Renal cortex interstitium (tissue), 15 donors: ENCODE measurements around the gene MIR17HG. TPM values are rescaled to one million over a fixed set of nuclear protein-coding genes. Genes with fewer than 3 reads are reported as not detected.
A peak's percentile ranks its signal among the peaks of the same experiment; 100 is the strongest.
"Not testable (repeated sequence)": the region's sequence is repeated elsewhere in the genome, so short reads cannot be mapped to it uniquely, and the experiment has no call there.

Experiments used
- DNase-seq, 11 donors: peaks; one replicate each; pipeline ENCODE4 v3.0.0-alpha.2; 2013; ENCODE audit warnings: low read depth in 9 of 11, low spot score in 4 of 11; ENCODE audit errors: extremely low read depth in 1 of 11
- long read RNA-seq, 16 experiments: transcript quantifications; one replicate each; lab custom pipeline, GENCODE V29; 2026
- polyA plus RNA-seq, 3 donors: library from polyadenylated mRNA; unstranded; fragments of 120-200 nt; gene quantifications; one replicate each; pipeline ENCODE4 v1.2.1, GENCODE V29; 2013; ENCODE audit not compliant: insufficient read length in 3 of 3

Gene MIR17HG
- 1 to 10 TPM; 3.2 to 6.6 (median 5.1) TPM for polyA plus RNA-seq
- long read RNA-seq, donor 1, result 0 reads
- long read RNA-seq, donor 2, result 0 reads
- long read RNA-seq, donor 3, result 0 reads
- long read RNA-seq, donor 4, partial matches to known transcripts, result 18 of 18 reads
- long read RNA-seq, donor 4, other reads (novel, unspliced or antisense), result 0 of 18 reads
- long read RNA-seq, donor 5, result 0 reads
- long read RNA-seq, donor 6, result 0 reads
- long read RNA-seq, donor 7, result 0 reads
- long read RNA-seq, donor 8, result 0 reads
- long read RNA-seq, donor 9, result 0 reads
- long read RNA-seq, donor 10, partial matches to known transcripts, result 6 of 6 reads
- long read RNA-seq, donor 10, other reads (novel, unspliced or antisense), result 0 of 6 reads
- long read RNA-seq, donor 11, result 0 reads
- long read RNA-seq, donor 12, result 0 reads
- long read RNA-seq, donor 13, result 0 reads
- long read RNA-seq, donor 14, result 0 reads
- long read RNA-seq, donor 15, result 0 reads
- long read RNA-seq, donor 16, partial matches to known transcripts, result 24 of 24 reads
- long read RNA-seq, donor 16, other reads (novel, unspliced or antisense), result 0 of 24 reads

DNA sequence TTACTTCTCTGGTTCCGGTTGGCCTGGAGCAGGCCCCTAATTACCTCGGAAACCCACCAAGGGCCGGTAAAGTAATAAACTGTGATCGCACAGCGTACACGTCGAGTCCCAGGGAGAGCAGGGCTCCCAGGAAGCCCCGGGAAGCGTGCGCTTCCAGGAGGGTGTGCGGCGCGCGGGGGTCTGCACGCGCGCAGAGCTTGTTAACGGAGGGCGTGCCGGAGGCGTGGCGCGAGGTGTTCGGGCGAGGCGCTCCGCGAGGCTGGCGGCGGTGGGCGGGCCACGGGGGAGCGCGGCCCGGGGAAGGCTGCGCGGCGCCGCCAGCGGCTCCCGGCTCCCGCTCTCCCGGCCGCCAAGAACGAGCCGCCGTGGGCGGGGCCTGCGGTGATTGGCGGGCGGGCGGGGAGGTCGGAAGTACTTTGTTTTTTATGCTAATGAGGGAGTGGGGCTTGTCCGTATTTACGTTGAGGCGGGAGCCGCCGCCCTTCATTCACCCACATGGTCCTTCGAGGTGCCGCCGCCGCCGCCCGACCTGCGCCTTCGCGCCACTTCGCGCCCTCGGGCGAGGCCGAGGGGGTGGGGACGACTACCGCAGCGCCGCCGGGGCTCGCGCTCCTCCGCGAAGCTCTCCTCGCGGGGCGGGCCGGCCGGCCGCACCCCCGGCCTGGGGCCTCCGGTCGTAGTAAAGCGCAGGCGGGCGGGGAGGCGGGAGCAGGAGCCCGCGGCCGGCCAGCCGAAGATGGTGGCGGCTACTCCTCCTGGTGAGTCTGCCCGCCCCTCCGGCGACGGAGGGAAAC, at the start of gene MIR17HG:
TSS of gene MIR17HG (plus strand) at position 486 of the 794 bp plus-strand sequence.
- DNase-seq, result peak; percentile 71 to 90 (median 84)

DNA sequence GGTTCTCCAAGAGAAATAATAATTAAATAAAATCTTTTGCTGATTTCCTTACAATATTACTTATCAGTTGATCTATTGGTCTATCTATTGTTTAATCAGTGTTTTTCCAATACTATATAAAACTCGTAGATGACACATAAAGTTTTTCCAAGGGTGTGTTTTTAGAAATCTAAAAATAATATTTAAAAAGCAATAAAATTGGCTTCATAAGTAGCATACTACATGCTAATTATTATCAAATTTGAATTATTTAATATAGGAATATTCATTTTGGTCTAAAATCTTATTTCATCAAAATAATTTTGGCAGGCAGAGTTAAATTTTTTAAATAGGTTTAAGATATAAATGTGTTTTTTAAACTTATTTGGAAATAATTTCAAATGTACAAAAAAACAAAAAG, 49.4 kb upstream of the MIR17HG start:
- DNase-seq, result no peak

DNA sequence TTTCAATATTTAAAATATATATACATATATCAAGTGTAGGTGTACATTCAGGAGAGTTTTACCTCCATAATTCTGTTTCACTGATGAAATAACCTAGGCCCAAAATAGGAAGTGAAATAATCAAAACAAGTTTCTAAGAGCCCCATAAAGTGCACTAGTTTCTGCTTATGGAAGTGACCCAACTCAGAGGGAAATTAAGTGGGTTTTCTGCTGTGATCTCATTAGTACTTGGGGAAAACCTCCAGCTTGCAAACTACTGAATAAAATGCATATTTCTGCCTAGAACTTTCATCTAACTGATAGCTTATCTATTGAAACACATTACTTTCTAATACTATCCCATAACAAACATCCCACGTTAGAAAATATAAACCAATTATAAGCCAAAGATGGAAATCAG, 45.4 kb upstream of the MIR17HG start:
- no peak for DNase-seq

DNA sequence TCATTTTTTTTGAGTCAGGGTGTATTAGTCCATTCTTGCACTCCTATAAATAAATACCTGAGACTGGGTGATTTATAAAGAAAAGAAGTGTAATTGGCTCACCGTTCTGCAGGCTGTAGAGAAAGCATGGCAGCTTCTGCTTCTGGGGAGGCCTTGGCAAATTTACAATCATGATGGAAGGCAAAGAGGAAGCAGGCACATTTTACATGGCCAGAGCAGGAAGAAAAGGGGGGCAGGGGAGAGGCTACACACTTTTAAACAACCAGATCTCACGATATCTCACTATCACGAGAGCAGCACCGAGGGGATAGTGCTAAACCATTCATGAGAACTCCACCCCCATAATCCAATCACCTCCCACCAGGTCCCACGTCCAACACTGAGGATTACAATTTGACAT, 44.5 kb upstream of the MIR17HG start:
- DNase-seq, result no peak

DNA sequence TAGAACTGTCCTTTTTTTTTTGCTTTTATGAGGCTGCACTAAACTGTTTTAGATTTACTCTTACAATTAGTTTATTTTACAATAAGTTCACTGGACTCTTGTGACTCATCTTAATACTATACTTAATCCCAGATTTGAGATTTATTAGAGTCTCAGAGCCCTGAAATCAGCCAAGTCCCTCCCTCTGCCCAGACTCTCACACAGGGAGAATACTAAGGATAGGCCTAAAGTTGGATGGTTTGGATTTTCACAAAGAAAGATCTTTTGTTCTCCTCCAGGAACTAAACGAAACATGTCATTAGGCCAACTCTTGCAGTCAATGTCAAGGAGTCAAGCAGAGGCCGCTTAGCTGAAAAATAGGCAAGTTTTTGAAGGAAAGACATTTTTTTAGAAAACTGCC, 42.7 kb upstream of the MIR17HG start:
- no peak for DNase-seq

DNA sequence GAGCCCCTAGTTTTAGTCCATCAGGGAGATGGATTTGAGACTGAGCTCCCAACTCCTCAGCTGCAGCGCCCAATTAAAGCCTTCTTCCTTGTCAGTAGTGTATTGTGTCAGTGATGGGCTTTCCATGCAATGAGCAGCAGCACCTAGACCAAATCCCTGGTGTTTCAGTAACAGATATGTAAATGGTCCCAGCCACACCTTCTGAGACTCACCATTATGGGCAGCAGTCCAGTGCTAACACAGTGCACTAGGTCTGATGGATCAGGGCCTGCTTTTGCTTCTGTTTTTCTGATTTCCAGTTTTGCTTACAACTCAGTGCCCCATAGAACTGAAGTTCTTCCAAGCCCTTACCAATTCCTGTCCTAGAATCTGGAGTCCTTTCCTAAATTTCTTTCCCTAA, 41.8 kb upstream of the MIR17HG start:
- DNase-seq, result no peak

DNA sequence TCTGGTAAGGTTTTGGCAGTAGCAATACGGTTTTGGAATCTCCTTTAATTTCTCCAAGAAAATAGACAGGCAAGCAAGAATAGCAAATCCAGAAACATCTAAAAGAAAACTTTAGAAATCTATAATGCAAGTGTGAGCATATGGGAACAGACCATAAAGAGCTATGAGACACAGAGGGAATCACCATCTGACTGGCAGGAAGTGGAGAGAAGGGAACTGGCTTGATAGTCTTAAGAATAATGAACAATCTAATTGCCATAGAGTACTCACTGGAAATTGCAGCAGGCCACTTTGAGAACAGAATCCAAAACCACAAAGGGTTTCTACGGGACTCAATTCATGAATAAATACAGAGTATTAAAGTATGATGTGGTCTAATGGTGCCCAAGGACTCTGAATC, 39.6 kb upstream of the MIR17HG start:
- no peak for DNase-seq

DNA sequence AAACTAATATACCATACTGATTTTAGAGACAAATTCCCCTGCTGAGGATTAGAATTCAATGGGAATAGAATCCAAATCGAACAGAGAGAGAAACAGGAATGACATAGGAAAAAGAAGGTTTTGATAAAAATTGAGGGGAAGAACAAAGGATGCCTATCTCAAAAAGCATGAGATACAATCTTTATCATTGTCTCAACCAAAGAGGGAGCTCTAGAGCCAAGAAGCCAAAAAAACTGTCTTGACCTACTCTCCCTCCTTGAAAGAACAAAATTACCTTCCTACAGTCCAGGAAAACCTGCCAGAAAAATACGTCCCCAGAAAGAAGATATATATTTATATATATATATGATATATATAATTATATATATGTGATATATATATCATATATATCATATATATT, 39.2 kb upstream of the MIR17HG start:
- no peak for DNase-seq

DNA sequence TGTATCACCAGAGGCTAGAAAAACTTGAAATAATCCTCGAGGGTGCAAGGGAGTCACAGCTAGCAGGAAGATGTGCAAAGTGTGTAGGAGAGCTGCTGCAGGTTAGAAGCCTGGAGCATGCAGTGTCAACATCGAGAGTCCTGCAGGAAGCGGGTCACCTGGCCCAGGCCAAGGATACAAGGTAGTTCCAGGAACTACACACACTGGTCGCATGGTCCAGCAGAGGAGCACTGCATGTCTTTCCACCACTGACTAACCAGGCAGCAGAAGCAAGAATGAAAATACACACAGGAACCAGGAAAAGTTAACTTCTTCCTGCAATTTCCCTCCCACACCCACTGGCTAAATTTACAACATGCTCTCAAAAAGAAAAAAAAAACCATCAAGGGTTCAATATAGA, 36.0 kb upstream of the MIR17HG start:
- DNase-seq, result no peak

DNA sequence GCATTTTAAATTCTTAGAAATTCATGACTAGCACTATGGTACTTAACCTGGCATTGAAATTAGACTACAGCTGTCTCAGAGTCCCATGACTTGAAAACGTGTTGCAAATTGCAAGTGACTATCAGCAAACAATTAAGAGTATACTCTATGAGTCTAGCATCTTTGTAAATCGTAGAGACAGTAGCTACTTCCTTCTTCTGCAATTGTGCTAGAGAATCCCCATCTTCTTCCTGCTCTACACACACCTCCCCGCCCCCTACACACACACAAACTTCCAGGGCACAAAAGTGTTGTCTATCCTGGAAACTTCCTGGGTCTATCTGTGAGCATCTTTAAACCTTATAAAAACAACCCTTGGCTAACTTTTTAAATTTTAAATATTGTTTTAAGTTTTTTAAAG, 35.2 kb upstream of the MIR17HG start:
- no peak for DNase-seq

DNA sequence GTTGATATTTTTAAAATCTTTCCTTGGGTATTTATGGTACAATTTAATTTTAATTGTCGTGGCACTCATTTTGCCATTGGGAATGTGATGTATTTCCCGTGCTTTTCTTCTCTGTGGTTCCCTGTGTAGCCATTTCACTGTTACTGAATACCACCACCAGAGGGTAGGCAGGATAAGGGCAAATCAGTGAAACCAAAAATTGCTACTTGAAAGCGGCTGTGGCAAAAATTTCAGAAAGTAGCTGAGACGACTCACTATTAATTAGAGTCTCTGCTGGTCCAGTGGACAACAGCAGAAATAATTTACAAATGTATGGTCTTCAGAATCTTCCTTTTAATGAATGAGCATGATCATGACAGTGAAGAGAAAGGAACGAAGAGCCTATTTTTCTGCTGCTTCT, 34.4 kb upstream of the MIR17HG start:
- DNase-seq, result peak in 5 of 11 donors; percentile 1 to 13 (median 5)

DNA sequence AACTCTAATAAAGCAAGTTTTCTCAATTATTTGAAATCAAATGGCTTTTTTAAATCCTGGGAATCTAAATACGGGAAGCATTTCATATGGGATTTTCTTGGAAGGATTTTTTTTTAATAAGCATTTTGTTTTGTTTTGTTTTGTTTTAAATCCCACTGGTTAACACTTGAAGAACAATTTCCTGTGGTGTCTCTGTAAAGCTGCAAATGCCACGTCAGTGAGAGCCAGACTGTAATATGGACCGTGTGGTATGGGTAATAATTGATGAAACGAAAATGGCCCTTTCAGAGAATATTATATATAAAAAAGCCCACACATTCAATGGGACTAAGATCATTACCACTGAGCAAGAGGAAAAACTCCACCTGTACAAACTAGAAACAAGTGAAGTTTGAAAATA, 33.9 kb upstream of the MIR17HG start:
- DNase-seq, result no peak

DNA sequence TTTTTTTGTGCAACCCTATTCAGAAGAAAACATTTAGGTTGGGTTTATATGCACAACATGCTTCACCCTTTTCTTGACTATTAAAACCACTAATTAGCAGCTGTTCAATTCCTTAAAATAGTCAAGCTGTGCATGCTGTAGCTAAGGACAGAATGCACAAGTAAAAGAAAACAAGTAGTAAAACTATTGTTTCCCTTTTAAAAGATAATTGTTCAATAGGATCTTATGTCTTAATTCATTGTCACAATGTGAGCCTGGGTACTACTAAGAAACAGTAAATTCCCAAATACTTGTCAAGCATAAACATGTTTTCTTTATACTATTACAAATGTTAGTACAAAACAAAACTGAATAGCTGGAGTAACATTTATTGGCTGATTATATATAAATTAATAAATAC, 32.6 kb upstream of the MIR17HG start:
- DNase-seq, result no peak

DNA sequence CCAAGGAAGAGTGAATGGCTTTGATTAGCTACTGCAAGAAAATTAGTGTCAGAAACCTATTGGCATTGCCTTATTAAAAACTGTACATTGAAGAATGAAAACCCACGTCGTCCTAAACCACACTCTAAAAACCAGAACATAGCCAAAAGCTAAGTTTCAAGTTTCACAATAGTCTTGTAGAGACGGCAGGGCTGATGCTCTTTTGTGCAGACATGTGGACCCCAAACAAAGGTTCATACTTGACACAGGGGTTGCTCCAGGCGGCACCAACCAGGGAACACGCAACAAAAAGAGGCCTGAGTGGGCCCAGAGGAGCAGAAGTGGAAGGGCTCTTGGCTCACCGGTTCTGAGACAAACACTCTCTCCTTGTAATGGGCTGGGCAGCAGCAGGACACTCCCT, 28.6 kb upstream of the MIR17HG start:
- DNase-seq, result no peak

DNA sequence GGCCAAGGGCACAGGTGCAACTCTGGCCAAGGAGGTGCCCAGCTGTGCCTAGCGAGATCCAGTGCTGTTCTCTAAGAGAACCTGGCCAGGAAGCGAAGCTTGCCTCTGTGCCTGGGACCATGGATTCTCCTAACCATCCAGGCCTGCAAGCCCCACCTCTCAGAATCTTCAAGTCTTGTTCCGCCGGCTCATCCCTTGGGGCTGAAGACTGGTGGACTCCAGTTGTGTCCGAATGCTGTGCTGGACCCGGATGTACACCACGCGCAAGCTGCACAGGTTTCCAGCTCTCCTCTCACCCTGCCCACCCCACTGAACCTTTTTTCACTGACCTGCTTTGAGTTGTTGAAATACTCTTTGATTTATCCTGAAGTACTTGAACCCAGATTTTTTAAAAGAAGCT, 27.5 kb upstream of the MIR17HG start:
- DNase-seq, result no peak

DNA sequence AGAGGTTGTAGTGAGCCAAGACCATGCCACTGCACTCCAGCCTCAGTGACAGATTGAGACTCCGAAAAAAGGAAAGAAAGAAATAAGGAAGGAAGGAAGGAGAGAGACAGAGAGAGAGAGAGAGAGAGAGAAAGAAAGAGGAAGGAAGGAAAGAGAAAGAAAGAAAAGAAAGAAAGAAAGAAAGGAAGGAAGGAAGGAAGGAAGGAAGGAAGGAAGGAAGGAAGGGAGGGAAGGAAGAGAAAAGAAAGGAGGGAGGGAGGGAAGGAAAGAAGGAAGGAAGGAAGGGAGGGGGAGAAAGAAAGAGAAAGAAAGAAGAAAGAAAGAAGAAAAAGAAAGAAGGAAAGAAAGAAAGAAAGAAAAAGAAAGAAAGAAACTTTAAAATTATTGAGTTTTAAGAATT, 26.5 kb upstream of the MIR17HG start:
- not testable (repeated sequence) for DNase-seq

DNA sequence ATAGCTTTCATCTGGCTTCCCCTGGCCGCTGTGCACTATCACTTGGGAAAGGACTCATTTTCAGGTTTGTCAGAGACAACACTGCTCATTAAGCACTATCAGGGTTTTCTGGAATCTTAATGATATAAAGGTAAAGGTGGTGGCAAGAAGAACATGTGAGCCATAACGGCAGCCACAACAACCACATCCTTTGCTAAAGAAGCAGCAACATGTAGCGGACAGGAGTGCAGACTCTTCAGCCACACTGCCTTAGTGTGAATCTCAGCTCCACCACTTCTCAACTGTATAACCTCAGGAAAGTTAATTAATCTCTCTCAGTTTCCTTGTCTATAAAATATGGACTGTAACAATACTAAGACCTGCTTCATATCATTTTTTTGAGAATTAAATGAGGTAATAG, 24.1 kb upstream of the MIR17HG start:
- no peak for DNase-seq

DNA sequence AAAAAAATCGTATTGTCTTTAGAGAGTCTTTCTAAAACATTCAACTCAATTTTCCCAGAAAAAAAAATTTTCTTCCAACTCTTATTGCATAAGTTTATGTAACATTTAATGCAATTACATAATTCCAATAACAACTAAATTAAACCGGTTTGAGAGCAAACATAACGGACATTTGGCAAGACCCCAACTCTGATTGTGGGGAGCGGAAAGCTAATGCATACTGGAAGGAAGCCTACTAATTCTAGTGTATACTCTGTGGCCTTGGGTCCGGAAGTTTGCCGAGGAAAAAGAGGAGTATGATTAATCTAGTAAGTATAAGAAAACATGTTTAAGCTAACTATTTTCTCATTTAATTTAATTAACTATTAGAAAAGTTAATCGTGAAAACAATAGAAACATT, 21.3 kb upstream of the MIR17HG start:
- no peak for DNase-seq

DNA sequence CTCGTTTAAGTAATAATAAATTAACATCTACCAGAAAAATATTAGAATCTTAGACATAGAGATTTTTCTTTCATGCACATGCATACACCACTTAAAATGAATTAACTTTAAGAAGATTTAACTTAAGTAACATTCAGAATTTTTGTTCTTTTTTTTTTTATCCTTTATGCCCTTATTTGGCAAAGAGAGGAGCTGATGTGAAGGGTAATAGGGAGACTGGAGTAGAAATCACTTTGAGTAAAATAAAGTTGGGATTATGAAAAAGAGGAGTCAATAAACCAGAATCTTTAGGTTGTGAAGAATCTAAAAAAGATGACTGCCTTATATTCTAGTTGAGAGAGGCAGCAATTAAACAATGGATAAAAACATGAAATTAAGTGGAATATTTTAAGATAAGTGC, 18.8 kb upstream of the MIR17HG start:
- DNase-seq, result no peak

DNA sequence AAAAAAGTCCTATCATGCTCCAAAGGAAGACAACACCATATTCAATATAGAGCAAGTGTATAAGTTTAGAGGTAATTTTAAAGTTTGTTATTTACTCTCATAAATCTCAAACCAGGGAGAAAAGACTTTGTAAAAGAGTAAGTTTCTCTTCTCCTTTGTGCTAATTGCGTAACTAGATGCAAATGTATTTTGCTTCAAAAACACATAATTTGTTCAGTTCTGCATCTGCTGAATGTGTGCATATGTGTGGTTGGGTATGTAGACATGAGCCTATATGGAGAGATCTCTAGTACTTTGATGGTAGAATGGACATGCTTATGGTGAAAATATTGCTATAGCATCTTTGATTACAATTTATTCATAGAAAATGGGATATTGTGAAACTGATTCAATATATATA, 17.8 kb upstream of the MIR17HG start:
- DNase-seq, result no peak
